Stimulated activated CD8-positive, alpha-beta memory T cell treated with anti-CD3 and anti-CD28 coated beads, Interleukin-4, amount 100 ng/mL, for 1 hour (primary cell): ENCODE measurements around the gene CDC42EP4.
"Not testable (repeated sequence)": the region's sequence is repeated elsewhere in the genome, so short reads cannot be mapped to it uniquely, and the experiment has no call there.

Experiments
- DNase-seq, 2 donors: peaks; one replicate each; pipeline ENCODE4 v3.0.0-alpha.2; 2020; ENCODE audit warnings: low read depth in 2 of 2, low spot score in 1 of 2

The CDC42EP4 gene

DNA sequence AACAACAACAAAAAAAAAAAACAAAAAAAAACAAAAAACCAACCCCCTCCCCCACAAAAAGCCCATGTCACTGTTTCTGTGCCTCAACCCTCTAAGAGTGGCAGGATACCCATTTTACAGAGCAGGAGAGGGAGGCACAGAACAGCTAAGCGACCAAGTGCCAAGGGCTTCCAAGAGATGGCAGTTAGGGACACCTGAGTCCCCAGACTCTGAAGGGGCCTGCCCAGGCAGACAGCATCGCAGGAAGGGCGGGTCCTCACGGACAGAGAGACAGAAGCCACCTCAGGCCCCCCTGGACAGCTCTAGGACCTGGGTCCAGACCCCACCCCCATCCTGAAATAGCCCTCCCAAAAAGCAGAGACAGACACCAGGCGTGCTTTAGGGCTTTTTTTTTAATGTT is 28.6 kb downstream of the CDC42EP4 start:
- DNase-seq: no peak

DNA sequence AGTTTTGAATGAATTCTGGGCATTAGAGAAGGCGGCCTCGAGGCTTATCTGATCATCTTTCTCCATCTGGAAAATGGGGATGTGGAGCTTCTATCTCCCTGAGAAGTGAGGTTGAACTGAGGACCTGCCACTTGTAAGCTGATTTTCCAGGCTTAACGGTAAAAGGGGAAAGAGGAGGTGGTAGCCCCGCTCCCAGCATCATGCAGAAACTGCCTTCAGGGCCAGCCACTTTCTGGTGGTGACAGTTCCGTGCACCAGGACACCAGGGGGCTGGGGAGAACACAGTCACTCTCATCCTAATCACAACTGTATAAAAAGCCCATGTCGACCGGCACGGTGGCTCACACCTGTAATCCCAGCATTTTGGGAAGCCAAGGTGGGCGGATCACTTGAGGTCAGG is 29.2 kb downstream of the CDC42EP4 start:
- no peak for DNase-seq

- DNase-seq: no peak
Measured at GRCh38 chr17:73281928-73282327, 29.9 kb downstream of the CDC42EP4 start.

DNA sequence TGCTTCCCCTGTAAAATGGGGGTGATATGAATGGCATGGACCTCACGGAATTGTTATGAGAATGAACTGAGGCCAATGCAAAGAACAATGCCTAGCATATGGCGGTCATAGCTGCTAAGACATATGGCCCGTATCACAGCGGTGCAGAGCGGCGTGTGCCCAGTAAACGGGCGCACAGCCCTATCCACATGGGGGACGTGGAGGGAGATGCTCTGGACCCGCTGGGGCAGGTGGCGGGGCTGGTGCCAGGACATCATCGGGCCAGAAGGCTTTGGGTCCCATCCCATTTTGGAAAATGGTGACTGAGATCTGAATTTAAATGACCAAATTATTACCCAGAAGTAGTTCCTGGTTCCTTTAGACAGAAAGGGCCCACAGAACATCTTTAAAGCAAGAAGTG is 31.6 kb downstream of the CDC42EP4 start:
- no peak for DNase-seq

GRCh38 chr17:73279704-73280103 is 32.1 kb downstream of the CDC42EP4 start:
- no peak for DNase-seq

DNA sequence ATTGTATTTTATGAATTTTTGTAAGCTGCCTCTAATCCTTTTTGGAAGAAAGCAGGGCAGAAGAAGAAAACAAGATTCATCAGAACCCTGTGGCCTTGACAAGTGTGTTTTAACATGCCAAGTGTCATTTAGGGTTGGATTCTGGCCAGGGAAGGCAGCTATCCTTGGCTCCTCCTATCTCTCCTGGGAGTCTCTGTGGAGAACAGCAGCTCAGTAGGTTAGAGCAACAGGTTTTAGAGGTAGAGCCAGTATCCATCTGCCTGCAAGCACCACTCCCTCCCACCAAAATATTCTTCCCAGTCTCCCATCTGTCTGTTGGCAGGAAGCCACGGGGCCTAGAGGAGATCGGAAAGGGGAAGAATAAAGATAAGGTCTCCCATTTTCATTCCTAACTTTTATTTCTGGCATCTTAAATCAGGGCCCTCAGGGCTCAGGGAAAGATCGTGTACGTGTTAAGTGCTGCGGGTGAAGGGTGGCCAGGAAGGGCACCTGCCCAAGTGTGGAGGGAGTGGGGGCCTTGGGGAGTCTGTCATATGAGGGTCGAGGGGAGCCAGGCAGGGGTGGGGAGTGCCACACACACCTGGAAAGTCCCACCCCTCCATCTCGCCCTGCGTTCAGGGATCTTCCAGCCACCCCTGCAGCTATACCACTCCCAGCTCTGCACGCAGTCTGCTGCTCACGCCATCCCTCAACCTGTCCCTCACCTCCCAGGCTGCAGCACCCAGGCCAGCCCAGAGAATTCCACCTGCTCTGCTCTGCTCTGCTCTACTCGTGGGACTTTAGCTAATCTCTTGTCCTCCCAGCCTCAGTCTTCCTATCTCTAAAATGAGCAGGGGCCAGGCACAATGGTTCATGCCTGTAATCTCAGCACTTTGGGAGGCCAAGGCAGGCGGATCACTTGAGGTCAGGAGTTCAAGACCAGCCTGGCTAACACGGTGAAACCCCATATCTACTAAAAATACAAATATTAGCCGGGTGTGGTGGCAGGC is 33.0 kb downstream of the CDC42EP4 start:
- no peak for DNase-seq

DNA sequence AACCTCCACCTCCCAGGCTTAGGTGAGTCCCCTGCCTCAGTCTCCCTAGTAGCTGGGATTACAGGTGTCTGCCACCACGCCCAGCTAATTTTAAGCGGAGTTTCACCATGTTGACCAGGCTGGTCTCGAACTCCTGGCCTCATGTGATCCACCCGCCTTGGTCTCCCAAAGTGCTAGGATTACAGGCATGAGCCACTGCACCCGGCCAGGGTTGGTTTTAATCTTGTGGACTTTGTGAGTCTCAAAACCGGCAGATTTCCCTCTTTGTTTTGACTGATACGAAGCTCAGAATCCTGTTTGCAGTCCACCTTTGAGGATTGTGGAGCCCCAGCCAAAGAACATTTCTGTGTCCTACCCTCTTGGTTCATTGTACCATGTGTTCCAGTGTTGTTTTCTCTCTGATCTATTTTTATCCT is 33.7 kb downstream of the CDC42EP4 start:
- no peak for DNase-seq

GRCh38 chr17:73274490-73274889 is 37.3 kb downstream of the CDC42EP4 start:
- no peak for DNase-seq

DNA sequence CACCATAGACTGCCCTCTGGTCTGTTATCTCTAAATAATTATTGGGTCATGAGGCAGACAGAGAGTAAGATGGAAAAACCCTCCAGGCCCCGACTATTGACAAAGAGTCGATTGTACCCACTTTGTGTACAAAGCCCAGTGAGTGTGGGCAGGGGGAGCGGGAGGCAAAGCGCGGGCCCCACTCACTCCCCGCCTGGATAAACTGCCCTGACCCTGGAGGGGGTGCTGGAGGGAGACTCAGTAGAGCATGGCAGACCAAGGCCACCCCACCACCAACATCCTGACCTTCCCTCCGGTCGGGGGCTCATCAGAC is 38.9 kb downstream of the CDC42EP4 start:
- no peak for DNase-seq

DNA sequence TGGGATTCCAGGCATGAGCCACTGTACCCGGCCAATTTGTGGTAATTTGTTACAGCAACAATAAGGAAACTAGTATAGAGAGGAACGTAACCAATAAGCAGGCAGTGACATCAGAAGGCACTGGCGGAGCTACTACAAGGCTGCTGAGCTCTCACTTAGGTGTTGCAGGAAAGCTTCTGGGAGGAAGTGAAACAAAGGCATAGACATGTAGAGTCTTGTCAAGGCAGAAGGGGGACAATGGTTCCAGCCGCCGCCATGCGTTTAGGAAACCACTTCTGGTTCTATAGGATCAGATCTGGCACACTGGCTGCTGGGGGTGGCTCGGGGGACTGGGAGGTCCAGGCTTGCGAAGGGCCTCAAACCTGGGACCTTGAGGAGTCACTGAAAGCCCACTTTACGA is 40.7 kb downstream of the CDC42EP4 start:
- DNase-seq: no peak

- no peak for DNase-seq
Measured at GRCh38 chr17:73269791-73270190, 42.0 kb downstream of the CDC42EP4 start.

- no peak for DNase-seq
Measured at GRCh38 chr17:73269329-73269615, 42.5 kb downstream of the CDC42EP4 start.

DNA sequence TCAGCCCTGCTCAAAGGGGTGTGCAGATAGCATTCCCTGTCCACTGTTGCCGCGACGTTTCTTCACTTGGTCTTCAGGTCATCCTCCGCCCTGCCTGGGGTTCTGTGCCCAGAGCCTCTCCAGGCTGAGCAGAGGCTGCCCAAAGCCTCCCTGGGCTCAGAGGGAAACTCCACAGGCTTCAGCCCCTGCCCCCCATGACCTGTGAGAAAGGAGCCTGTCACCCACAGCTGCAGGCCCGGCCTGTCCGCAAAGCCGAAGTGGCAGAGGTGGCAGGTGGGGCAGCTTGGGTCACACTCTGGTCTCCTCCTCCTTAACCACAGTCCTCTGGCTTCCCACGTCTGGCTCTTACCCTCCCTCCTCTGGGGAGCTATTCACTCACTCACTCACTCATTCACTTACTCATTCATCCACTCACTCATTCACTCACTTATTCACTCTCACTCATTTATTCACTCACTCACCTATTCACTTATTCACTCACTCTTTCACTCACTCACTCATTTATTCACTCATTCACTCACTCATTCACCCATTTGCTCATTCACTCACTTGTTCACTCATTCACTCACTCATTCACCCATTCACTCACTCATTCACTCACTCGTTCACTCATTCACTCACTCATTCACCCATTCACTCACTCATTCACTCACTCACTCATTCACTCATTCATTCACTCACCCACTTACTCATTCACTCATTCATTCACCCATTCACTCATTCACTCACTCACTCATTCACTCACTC is 43.0 kb downstream of the CDC42EP4 start:
- no peak for DNase-seq

DNA sequence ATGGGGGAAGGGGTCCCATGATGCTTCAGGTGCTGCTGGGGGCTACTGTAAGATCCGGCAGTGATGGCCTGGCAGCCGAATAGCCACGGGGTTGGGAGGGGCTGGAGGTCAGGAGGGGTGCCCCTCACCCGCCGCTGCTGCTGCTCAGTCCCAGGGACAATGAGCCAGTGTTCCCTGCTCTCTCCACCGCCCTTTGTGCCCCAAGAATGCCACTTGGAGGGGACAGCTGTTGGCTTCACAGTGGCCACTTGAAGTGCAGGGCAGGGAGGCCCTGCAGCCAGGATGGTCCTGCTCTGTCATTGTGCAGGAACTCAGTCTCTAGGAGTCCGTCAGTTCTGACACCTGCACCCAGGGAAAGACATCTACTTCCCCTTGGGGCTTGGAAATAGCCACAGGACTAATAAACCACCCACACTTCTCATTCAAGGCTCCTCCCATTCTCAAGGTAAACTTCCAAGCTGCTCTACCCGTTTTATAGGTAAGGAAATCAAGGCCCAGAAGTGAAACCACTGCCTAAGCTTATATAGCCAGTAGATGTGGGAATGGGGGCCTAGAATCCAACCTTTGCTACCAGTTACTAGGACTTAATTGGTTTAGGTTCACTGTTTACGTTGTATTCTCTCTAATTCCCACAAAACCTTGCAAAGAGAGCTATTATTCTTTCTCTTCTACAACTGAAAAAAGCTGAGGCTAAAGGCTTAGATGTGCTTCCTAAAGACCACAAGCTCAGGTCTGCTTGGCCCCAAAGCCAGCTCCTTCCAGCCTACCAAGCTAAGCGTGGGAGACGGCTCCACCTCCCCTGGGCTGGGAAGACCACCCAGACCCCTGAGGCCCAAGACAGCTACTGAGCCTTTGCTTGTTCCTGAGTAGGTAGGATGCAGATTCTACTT is 43.9 kb downstream of the CDC42EP4 start:
- no peak for DNase-seq

DNA sequence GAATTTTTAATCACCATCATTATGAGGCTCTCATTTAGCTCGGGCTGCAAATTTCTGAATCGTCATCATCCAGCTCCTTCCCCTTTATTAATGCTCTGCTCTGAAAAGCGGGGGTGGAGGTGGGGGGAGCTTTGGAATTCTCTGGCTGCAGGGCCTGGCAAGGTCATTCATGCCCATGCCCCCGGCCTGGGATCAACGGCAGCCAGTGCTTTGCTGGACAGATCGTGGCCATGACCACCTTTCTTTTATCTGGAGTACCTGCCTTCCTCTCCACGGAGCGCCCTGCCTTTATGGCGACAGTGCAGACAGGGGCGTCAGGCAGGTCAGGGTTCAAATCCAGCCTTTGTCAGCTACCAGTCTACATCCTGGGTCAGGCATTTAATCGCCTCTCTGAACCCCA is 45.0 kb downstream of the CDC42EP4 start:
- DNase-seq: no peak

DNA sequence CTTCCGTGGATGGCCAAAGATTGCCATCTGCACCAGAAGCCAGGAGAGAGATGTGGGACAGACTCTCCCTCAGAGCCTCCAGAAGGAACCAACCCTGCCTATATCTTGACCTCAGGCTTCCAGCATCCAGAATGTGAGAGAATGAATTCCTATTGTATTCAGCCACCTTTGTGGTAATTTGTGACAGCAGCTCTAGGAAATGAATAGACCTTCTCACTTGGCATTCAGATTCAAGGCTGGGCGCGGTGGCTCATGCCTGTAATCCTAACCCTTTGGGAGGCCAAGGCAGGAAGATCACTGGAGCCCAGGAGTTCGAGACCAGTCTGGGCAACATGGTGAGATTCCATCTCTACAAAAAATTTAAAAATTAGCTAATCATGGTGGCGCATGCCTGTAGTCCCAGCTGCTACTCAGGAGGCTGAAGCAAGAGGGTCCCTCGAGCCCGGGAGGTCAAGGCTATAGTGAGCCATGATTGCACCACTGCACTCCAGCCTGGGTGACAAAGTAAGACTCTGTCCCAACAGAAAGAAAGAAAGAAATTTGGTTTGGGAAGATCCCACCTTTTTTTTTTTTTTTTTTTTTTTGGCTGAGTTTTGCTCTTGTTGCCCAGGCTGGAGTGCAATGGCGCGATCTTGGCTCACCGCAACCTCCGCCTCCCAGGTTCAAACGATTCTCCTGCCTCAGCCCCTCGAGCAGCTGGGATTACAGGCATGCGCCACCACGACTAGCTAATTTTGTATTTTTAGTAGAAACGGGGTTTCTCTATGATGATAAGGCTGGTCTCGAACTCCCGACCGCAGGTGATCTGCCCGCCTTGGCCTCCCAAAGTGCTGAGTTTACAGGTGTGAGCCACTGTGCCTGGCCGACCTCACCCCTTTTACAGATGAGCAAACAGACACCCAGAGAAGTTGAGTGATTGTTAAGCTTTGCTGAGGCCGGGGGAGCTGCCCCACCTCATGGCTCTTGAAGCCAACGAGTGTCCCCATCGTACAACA is 45.9 kb downstream of the CDC42EP4 start:
- DNase-seq: no peak

DNA sequence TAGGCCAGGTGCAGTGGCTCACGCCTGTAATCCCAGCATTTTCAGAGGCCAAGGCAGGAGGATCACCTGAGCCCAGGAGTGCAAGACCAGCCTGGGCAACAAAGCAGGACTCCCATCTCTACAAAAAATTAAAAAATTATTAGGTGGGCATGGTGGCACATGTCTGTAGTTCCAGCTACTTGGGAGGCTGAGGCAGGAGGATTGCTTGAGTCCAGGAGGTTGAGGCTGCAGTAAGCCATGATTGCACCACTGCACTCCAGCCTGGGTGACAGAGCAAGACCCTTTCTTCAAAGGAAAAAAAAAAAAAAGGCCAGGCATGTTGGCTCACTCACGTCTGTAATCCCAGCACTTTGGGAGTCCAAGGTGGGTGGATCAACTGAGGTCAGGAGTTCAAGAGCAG is 47.4 kb downstream of the CDC42EP4 start:
- not testable (repeated sequence) for DNase-seq

DNA sequence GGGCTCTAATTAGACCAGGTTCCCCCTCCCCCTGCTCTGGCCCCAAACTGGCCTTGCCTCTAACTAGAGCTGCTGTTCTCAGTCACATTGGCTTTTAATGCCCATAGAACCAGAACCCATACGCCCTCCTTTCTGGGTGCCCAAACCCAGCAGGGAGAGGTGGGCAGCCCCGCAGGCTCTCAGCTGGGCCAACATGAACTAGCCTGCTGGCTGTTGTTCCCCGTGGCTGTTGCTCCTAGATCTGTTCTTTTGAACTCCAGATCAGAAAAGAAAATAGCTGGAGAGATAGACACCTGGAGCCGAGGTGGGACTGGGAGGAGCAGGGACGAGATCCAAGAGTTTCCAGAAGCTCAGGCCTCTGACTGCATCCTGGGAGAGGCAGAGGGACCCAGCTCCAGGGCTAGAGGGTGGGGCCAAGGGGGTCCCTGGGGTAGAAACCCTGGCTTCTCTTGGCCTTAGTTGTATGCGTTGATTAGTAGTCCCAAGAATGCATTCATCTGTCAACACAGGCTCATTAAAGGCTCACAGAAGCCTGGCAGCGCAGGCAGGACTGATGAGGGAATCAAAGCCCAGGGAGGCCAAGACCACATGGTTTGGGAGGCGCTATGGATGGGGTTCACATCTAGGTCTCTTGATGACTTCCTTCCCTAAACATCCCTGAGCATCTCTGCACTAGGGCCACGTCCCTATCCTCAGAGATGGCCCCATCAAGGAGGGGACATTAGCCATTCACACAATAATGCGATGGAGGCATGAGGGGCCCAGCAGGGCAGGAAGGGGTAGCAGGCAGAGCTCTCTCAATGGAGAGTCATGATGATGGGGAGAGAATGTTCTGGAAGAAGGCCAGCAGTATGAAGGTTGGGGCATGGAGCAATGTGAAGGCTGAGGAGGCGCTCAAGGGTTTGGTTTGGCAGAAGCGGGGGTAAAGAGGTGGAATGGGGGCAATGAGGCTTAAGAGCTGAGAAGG is 48.8 kb downstream of the CDC42EP4 start:
- DNase-seq: no peak

- no peak for DNase-seq
Measured at GRCh38 chr17:73261952-73262675, 49.7 kb downstream of the CDC42EP4 start.
